Amygdala (tissue), 56 donors: ENCODE results near the gene KLHL35.
"Not testable (repeated sequence)": the region's sequence is repeated elsewhere in the genome, so short reads cannot be mapped to it uniquely, and the experiment has no call there.

Source experiments
- DNase-seq, 56 donors: peaks; one replicate each; lab custom pipeline; 2025; lab: John Stamatoyannopoulos, UW

KLHL35 gene

GRCh38 chr11:75398906-75399305, 34.1 kb downstream of the KLHL35 start:
- DNase-seq, result no peak

GRCh38 chr11:75394085-75394840, 38.7 kb downstream of the KLHL35 start:
- DNase-seq, result no peak

GRCh38 chr11:75389925-75390324, 43.1 kb downstream of the KLHL35 start:
- DNase-seq, result no peak

GRCh38 chr11:75389276-75389605, 43.8 kb downstream of the KLHL35 start:
- no peak for DNase-seq

GRCh38 chr11:75388386-75389275, 44.4 kb downstream of the KLHL35 start:
- DNase-seq, result peak in 45 of 56 donors; percentile 9 to 81 (median 39)

- DNase-seq, result no peak
Measured at GRCh38 chr11:75387736-75388294, 45.2 kb downstream of the KLHL35 start.

GRCh38 chr11:75386942-75387630, 45.9 kb downstream of the KLHL35 start:
- no peak for DNase-seq

GRCh38 chr11:75384438-75385080, 48.4 kb downstream of the KLHL35 start:
- peak in 52 of 56 donors; percentile 9 to 86 (median 58) for DNase-seq

- no peak for DNase-seq
Measured at GRCh38 chr11:75383246-75383645, 49.8 kb downstream of the KLHL35 start.

- peak in 5 of 56 donors; percentile 5 to 19 (median 7) for DNase-seq
Measured at GRCh38 chr11:75380716-75381420, 52.1 kb downstream of the KLHL35 start.

- DNase-seq, result no peak
Measured at GRCh38 chr11:75380245-75380644, 52.8 kb downstream of the KLHL35 start.

GRCh38 chr11:75378776-75379175, 54.2 kb downstream of the KLHL35 start:
- DNase-seq, result not testable (repeated sequence)

- DNase-seq, result no peak
Measured at GRCh38 chr11:75376175-75376574, 56.8 kb downstream of the KLHL35 start.

- DNase-seq, result no peak
Measured at GRCh38 chr11:75375626-75376025, 57.4 kb downstream of the KLHL35 start.

- DNase-seq, result no peak
Measured at GRCh38 chr11:75374646-75375045, 58.4 kb downstream of the KLHL35 start.

GRCh38 chr11:75373201-75373600, 59.8 kb downstream of the KLHL35 start:
- DNase-seq, result no peak
